Measurements from ENCODE around the gene PCLO.
"Not testable (repeated sequence)": the region's sequence is repeated elsewhere in the genome, so short reads cannot be mapped to it uniquely, and the experiment has no call there.

The PCLO gene

GRCh38 chr7:83040484-83040883, 122.2 kb downstream of the PCLO start:
- Mint-ChIP-seq H3K9me3 (ENCODE audit: low read depth) (no peaks in the 10 kb centered on the region), H3K27ac (no peak overlapping the region), H3K36me3 (no peaks in the 10 kb centered on the region), H3K4me3 (no peak overlapping the region), H3K4me1 (ENCODE audit: low read depth) (no peaks in the 10 kb centered on the region), H3K27me3 (no peaks in the 10 kb centered on the region)

- no peaks in the 10 kb centered on the region for H3K36me3 Mint-ChIP-seq
- H3K4me1 Mint-ChIP-seq (ENCODE audit: low read depth), result no peaks in the 10 kb centered on the region
- no peaks in the 10 kb centered on the region for H3K27me3 Mint-ChIP-seq
Measured at GRCh38 chr7:83038787-83039186, 123.9 kb downstream of the PCLO start.

DNA sequence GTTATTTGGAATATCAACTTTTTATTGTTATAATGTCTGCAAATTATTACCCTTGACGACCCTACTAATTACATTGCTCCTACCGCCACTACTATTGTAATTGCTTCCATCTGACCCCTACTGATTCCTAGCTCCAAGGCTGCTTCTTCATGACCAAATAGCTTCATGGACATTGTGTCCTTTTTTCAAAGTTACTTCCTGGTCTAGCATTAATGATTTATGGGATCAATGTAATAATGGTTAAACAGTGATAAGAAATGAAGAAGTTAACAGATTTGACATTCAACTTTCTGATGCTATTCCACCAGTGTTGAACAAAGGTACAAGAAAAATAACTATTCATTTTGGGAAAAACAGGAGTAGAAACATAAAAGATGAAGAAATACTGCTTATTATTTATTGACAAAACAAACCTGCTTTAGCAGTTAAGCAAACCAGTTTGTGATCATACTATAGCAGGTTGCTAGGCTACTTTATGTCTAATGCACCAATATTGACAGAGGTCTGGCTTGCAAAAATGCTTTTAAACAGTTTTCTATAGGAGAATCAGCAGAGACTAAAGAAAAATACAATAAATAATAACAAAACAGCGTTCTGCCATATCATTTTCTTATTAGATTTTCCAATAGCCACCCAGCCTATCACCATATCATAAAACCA, 125.8 kb downstream of the PCLO start:
- Mint-ChIP-seq H3K36me3 (no peaks in the 10 kb centered on the region), H3K27me3 (no peaks in the 10 kb centered on the region), H3K4me3 (no peak overlapping the region), H3K4me1 (ENCODE audit: low read depth) (no peaks in the 10 kb centered on the region), H3K27ac (no peak overlapping the region), H3K9me3 (ENCODE audit: low read depth) (peaks cover 6% of the 10 kb centered on the region)

More at GRCh38 chr7:83038787-83039186, 123.9 kb downstream of the PCLO start:
- no peaks in the 10 kb centered on the region for H3K9me3 Mint-ChIP-seq (ENCODE audit: low read depth)
- H3K4me3 Mint-ChIP-seq, result no peak overlapping the region
- H3K27ac Mint-ChIP-seq, result no peak overlapping the region

GRCh38 chr7:83036130-83036529, 126.6 kb downstream of the PCLO start:
- Mint-ChIP-seq H3K4me1 (ENCODE audit: low read depth) (no peaks in the 10 kb centered on the region), H3K9me3 (ENCODE audit: low read depth) (peaks cover 6% of the 10 kb centered on the region), H3K27me3 (no peaks in the 10 kb centered on the region), H3K36me3 (no peaks in the 10 kb centered on the region), H3K4me3 (no peak overlapping the region), H3K27ac (no peak overlapping the region)

DNA sequence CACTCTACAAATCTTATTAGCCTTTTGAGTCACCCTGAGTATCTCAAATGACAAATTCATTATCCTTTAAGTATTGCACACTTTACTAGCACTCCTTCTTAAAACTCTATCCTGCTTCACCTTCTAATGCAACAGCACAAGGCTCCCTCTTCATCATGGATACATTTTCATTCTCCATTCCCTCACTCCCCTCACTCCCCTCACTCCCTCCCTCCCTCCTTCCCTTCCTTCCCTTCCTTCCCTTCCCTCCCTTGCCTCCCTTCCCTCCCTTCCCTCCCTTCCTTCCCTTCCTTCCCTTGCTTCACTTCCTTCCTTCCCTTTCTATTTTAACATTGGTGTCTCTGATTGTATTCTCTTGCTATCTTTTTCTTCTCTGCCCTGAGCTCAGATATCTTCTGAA, 130.5 kb downstream of the PCLO start:
- Mint-ChIP-seq H3K9me3 (ENCODE audit: low read depth) (peaks cover 6% of the 10 kb centered on the region), H3K27ac (no peak overlapping the region), H3K36me3 (no peaks in the 10 kb centered on the region), H3K4me1 (ENCODE audit: low read depth) (no peaks in the 10 kb centered on the region), H3K27me3 (no peaks in the 10 kb centered on the region), H3K4me3 (no peak overlapping the region)

DNA sequence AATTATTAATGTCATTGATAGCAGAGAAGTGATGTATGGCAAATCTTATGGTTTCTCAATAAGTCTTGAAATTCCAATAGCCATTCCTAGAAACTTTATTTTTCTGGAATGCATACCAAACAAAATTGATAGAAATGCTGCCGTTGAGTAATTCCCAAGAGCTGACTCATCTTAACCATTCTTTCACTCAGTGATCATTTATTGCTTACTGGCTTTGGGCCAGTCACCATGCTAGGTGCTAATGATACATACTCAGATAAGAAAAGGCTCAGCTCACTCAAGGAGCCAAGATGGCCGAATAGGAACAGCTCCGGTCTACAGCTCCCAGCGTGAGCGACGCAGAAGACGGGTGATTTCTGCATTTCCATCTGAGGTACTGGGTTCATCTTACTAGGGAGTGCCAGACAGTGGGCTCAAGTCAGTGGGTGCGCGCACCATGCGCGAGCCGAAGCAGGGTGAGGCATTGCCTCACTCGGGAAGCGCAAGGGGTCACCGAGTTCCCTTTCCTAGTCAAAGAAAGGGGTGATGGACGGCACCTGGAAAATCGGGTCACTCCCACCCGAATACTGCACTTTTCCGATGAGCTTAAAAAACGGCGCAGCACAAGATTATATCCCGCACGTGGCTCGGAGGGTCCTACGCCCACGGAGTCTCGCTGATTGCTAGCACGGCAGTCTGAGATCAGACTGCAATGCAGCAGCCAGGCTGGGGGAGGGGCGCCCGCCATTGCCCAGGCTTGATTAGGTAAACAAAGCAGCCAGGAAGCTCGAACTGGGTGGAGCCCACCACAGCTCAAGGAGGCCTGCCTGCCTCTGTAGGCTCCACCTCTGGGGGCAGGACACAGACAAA, 138.6 kb downstream of the PCLO start:
- not testable (repeated sequence) for H3K4me3 Mint-ChIP-seq

GRCh38 chr7:83021032-83021431, 141.7 kb downstream of the PCLO start:
- H3K27ac Mint-ChIP-seq, result no peak overlapping the region
- no peaks in the 10 kb centered on the region for H3K4me1 Mint-ChIP-seq (ENCODE audit: low read depth)
- peaks cover 8% of the 10 kb centered on the region for H3K9me3 Mint-ChIP-seq (ENCODE audit: low read depth)
- H3K27me3 Mint-ChIP-seq, result no peaks in the 10 kb centered on the region
- no peak overlapping the region for H3K4me3 Mint-ChIP-seq
- no peaks in the 10 kb centered on the region for H3K36me3 Mint-ChIP-seq

More for the DNA sequence above, 138.6 kb downstream of the PCLO start:
- H3K27me3 Mint-ChIP-seq; H3K9me3 Mint-ChIP-seq (ENCODE audit: low read depth); H3K27ac Mint-ChIP-seq; H3K4me1 Mint-ChIP-seq (ENCODE audit: low read depth); H3K36me3 Mint-ChIP-seq: not testable (repeated sequence)

GRCh38 chr7:83020161-83020560, 142.5 kb downstream of the PCLO start:
- Mint-ChIP-seq H3K4me3 (no peak overlapping the region), H3K27ac (no peak overlapping the region), H3K9me3 (ENCODE audit: low read depth) (peaks cover 10% of the 10 kb centered on the region), H3K36me3 (no peaks in the 10 kb centered on the region), H3K4me1 (ENCODE audit: low read depth) (no peaks in the 10 kb centered on the region), H3K27me3 (no peaks in the 10 kb centered on the region)

- Mint-ChIP-seq H3K9me3 (ENCODE audit: low read depth) (peaks cover 10% of the 10 kb centered on the region), H3K4me1 (ENCODE audit: low read depth) (no peaks in the 10 kb centered on the region), H3K36me3 (no peaks in the 10 kb centered on the region), H3K27me3 (no peaks in the 10 kb centered on the region), H3K4me3 (no peak overlapping the region), H3K27ac (no peak overlapping the region)
Measured at GRCh38 chr7:83015916-83016315, 146.8 kb downstream of the PCLO start.

- H3K4me3 Mint-ChIP-seq, result no peak overlapping the region
- no peaks in the 10 kb centered on the region for H3K27me3 Mint-ChIP-seq
- no peaks in the 10 kb centered on the region for H3K4me1 Mint-ChIP-seq (ENCODE audit: low read depth)
- no peaks in the 10 kb centered on the region for H3K36me3 Mint-ChIP-seq
- H3K9me3 Mint-ChIP-seq (ENCODE audit: low read depth), result peaks cover 7% of the 10 kb centered on the region
- no peak overlapping the region for H3K27ac Mint-ChIP-seq
Measured at GRCh38 chr7:83014546-83014945, 148.1 kb downstream of the PCLO start.

DNA sequence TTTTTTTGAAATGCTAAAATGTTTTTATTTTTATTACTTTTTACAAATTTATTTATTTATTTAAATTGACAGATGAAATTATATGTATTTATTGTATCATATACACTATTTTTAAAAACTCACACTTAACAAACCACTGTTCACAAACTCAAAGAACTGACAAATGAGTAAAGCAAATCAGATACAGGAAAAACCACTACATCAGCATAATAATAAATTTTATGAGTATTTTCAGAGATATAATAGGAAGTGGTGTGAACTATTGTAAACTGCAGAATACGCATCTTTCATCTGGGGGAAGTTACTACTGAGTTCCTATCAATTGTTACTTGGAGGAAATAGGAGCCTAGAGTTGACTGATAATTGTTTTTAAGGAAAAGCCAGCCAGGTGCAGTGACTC, 150.7 kb downstream of the PCLO start:
- no peak overlapping the region for H3K4me3 Mint-ChIP-seq
- no peaks in the 10 kb centered on the region for H3K27me3 Mint-ChIP-seq
- H3K27ac Mint-ChIP-seq, result no peak overlapping the region
- H3K4me1 Mint-ChIP-seq (ENCODE audit: low read depth), result no peaks in the 10 kb centered on the region
- no peaks in the 10 kb centered on the region for H3K36me3 Mint-ChIP-seq
- peaks cover 6% of the 10 kb centered on the region for H3K9me3 Mint-ChIP-seq (ENCODE audit: low read depth)

GRCh38 chr7:83005410-83005809, 157.3 kb downstream of the PCLO start:
- no peak overlapping the region for H3K27ac Mint-ChIP-seq
- no peak overlapping the region for H3K4me3 Mint-ChIP-seq
- no peaks in the 10 kb centered on the region for H3K36me3 Mint-ChIP-seq
- H3K9me3 Mint-ChIP-seq (ENCODE audit: low read depth), result peaks cover 14% of the 10 kb centered on the region
- H3K4me1 Mint-ChIP-seq (ENCODE audit: low read depth), result no peaks in the 10 kb centered on the region
- H3K27me3 Mint-ChIP-seq, result no peaks in the 10 kb centered on the region

- H3K4me1 Mint-ChIP-seq (ENCODE audit: low read depth), result no peaks in the 10 kb centered on the region
- no peak overlapping the region for H3K4me3 Mint-ChIP-seq
- H3K9me3 Mint-ChIP-seq (ENCODE audit: low read depth), result peaks cover 14% of the 10 kb centered on the region
- no peaks in the 10 kb centered on the region for H3K36me3 Mint-ChIP-seq
- H3K27me3 Mint-ChIP-seq, result no peaks in the 10 kb centered on the region
- H3K27ac Mint-ChIP-seq, result no peak overlapping the region
Measured at GRCh38 chr7:83001362-83002040, 161.2 kb downstream of the PCLO start.

DNA sequence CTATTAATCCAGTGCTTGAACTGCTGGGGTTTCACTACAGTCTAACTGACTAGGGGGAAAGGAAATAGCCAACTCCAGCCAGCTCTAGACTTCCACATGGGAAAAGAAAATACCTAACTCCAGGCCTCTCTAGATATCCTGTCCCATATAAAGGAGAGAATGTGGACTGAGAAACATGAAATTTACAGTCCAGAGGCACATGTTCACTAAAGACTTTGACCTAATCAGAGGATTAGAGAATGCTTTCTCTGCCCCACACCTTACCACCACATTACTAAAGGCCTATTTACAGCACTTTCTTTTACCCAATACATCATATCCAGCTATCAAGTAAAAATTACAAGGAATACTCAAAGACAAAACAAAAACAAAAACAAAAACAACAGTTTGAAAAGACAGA, 164.2 kb downstream of the PCLO start:
- Mint-ChIP-seq H3K27ac (no peak overlapping the region), H3K27me3 (no peaks in the 10 kb centered on the region), H3K4me1 (ENCODE audit: low read depth) (no peaks in the 10 kb centered on the region), H3K4me3 (no peak overlapping the region), H3K36me3 (no peaks in the 10 kb centered on the region), H3K9me3 (ENCODE audit: low read depth) (peaks cover 6% of the 10 kb centered on the region)

DNA sequence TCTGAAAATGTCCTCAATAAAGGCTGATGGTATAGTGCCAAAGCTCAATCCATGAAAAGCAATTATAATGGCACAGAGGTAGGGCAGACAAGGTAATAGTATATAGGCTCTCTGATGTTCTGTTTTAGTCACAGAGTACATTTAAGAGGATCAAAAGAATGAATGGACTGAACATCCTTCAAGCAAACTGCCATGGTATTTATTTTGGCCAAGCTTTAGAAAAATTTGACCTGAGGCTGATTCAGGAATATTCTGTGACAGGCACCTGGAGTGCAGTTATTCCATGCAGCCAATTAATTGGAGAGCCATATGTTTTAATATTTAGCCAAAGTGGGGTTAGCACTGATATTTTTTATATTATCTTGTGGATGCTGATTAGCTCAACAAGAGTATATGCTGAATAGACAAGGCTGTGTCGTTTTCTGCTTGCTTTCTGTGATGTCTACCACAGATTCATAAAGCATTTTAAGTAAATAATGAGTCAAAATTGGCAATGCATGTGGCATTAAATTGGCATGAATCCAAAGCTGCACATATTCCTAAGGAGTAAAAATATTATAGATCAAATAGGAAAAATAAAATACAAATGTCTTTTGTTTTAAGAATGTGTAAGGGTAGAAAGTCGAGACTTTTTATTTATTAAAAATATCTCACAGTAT, 177.4 kb downstream of the PCLO start:
- H3K4me3 Mint-ChIP-seq, result no peak overlapping the region
- no peaks in the 10 kb centered on the region for H3K36me3 Mint-ChIP-seq
- H3K4me1 Mint-ChIP-seq (ENCODE audit: low read depth), result no peaks in the 10 kb centered on the region
- no peaks in the 10 kb centered on the region for H3K9me3 Mint-ChIP-seq (ENCODE audit: low read depth)
- no peaks in the 10 kb centered on the region for H3K27me3 Mint-ChIP-seq
- H3K27ac Mint-ChIP-seq, result no peak overlapping the region

All from activated naive CD8-positive, alpha-beta T cell (primary cell).